GM21447 (cell line): ENCODE measurements around the gene ARAP1.

ENCODE experiments used
- ATAC-seq: cut with Tn5 transposase; IDR thresholded peaks from one replicate; pipeline ENCODE4 v1.9.1; 2021; ENCODE audit not compliant: unreplicated experiment

ARAP1 gene

GRCh38 chr11:72780296-72781062 is 28.3 kb upstream of the ARAP1 start:
- no peak for ATAC-seq

- no peak for ATAC-seq
These were observed 27.4 kb upstream of the ARAP1 start for GRCh38 chr11:72779495-72780128.

GRCh38 chr11:72778535-72779494 is 26.6 kb upstream of the ARAP1 start:
- no peak for ATAC-seq

- no peak for ATAC-seq
These were observed 25.6 kb upstream of the ARAP1 start for GRCh38 chr11:72777755-72778278.

- no peak for ATAC-seq
These were observed 24.9 kb upstream of the ARAP1 start for GRCh38 chr11:72776844-72777754.

GRCh38 chr11:72776117-72776843 is 24.1 kb upstream of the ARAP1 start:
- no peak for ATAC-seq

GRCh38 chr11:72775288-72776110 is 23.3 kb upstream of the ARAP1 start:
- ATAC-seq: no peak

- ATAC-seq: no peak
These were observed 22.3 kb upstream of the ARAP1 start for GRCh38 chr11:72774499-72774898.

- no peak for ATAC-seq
These were observed 21.5 kb upstream of the ARAP1 start for GRCh38 chr11:72773696-72774095.

- no peak for ATAC-seq
These were observed 21.1 kb upstream of the ARAP1 start for GRCh38 chr11:72773291-72773690.

- no peak for ATAC-seq
These were observed 19.9 kb upstream of the ARAP1 start for GRCh38 chr11:72772059-72772458.

GRCh38 chr11:72771507-72771906 is 19.3 kb upstream of the ARAP1 start:
- ATAC-seq: no peak

- no peak for ATAC-seq
These were observed 18.6 kb upstream of the ARAP1 start for GRCh38 chr11:72770799-72771198.

GRCh38 chr11:72769680-72770079 is 17.5 kb upstream of the ARAP1 start:
- no peak for ATAC-seq

- no peak for ATAC-seq
These were observed 16.4 kb upstream of the ARAP1 start for GRCh38 chr11:72768581-72768980.

- no peak for ATAC-seq
These were observed 15.2 kb upstream of the ARAP1 start for GRCh38 chr11:72767203-72768062.

GRCh38 chr11:72766152-72766902 is 14.1 kb upstream of the ARAP1 start:
- ATAC-seq: no peak
